Suprapubic skin (tissue), 4 donors: ENCODE measurements around the gene FNBP1. TPM values are rescaled to one million over a fixed set of nuclear protein-coding genes. Genes with fewer than 3 reads are reported as not detected.

Source experiments
- DNase-seq, 2 donors: peaks; one replicate each; pipeline ENCODE4 v3.0.0-alpha.2; 2019; ENCODE audit warnings: low spot score in 2 of 2
- H3K27ac ChIP-seq: fragments of 200-600 bp; sonication (generic); one replicate; pipeline ENCODE4 v1.5.1; 2019
- H3K27me3 ChIP-seq: fragments of 200-600 bp; sonication (generic); one replicate; pipeline ENCODE4 v1.5.1; 2019
- H3K36me3 ChIP-seq: fragments of 200-600 bp; sonication (generic); one replicate; pipeline ENCODE4 v1.5.1; 2019
- H3K4me1 ChIP-seq: fragments of 200-600 bp; sonication (generic); one replicate; pipeline ENCODE4 v1.5.1; 2019
- H3K4me3 ChIP-seq: fragments of 200-600 bp; sonication (generic); one replicate; pipeline ENCODE4 v1.5.1; 2019; ENCODE audit warnings: mild to moderate bottlenecking
- H3K9me3 ChIP-seq: fragments of 200-600 bp; sonication (generic); one replicate; pipeline ENCODE4 v1.5.1; 2019
- EP300 ChIP-seq: sonication (generic); formaldehyde crosslinking; IDR thresholded peaks from one replicate; pipeline ENCODE4 v1.6.1; 2017; ENCODE audit warnings: antibody characterized with exemption
- POLR2A ChIP-seq, 2 donors: fragments of 450-650 bp; IDR thresholded peaks; one replicate each; pipeline ENCODE4 v1.6.1; 2017; ENCODE audit warnings: antibody characterized with exemption in 2 of 2, mild to moderate bottlenecking in 2 of 2, moderate library complexity in 2 of 2
- POLR2AphosphoS5 ChIP-seq, 3 donors: sonication (generic); formaldehyde crosslinking; IDR thresholded peaks; one replicate each; pipeline ENCODE4 v1.6.1; 2017; ENCODE audit warnings: antibody characterized with exemption in 3 of 3
- WGBS: methylation state at CpG from one replicate; pipeline ENCODE4 v1.1.5; 2018; 5-methylcytosine and 5-hydroxymethylcytosine counted together
- total RNA-seq, 4 donors: library from RNA; depleted of rRNA; stranded (reverse); fragments of >200 nt; gene quantifications; one replicate each; pipeline ENCODE4 v1.1.0, GENCODE V29; 2016
- TF ChIP-seq, protein P1 (sequence below), 2 donors: fragments of 200-600 bp in 1 of 2; fragments of 450-650 bp in 1 of 2; sonication (generic) in 1 of 2; IDR thresholded peaks; one replicate each; pipeline ENCODE4 v1.5.1; 2016 to 2019; ENCODE audit warnings: antibody characterized with exemption in 2 of 2, mild to moderate bottlenecking in 1 of 2, moderate library complexity in 1 of 2

The FNBP1 gene
- total RNA-seq, 4 donors from 2014 or later: 23.7 to 50.5 (median 43.3) TPM

DNA sequence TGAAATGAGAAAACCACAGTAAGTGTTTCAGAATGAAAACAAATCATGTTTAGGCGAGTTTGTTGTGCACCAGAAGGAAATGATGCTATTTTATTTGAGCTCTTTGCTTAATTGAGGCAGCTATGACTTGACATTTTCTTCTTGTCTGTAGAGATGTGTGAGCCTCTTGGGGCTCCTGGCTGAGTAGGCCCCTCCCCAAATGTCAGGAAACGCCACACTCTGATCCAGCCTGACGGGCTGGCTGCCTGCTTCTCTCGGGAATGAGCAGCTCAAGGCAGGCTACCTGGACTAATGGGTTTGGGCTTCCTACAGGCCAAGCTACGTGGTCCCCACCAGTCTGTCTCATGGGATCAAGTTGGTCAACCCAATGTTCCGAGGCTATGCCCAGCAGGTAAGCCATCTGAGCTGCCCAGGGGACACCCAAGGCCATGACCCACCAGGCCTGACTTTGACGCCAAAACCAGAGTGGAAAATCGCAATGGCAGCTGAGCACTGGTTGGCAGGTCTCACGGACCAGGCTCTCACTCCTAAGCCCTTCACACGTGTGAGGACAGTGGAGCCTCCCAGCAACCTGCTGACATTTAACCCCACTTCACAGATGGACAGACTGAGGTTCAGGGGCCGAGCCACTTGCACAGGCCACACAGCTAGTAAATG is 177.9 kb downstream of the FNBP1 start:
- Histone ChIP-seq H3K4me3 (no peak overlapping the region), H3K27ac (no peak overlapping the region), H3K36me3 (peaks cover 79% of the 10 kb centered on the region), H3K9me3 (no peaks in the 10 kb centered on the region), H3K27me3 (no peaks in the 10 kb centered on the region), H3K4me1 (no peaks in the 10 kb centered on the region)
- DNase-seq: no peak
- no peak for TF ChIP-seq EP300
- WGBS: 33% methylated on average over 3 of the region's 11 CpGs

DNA sequence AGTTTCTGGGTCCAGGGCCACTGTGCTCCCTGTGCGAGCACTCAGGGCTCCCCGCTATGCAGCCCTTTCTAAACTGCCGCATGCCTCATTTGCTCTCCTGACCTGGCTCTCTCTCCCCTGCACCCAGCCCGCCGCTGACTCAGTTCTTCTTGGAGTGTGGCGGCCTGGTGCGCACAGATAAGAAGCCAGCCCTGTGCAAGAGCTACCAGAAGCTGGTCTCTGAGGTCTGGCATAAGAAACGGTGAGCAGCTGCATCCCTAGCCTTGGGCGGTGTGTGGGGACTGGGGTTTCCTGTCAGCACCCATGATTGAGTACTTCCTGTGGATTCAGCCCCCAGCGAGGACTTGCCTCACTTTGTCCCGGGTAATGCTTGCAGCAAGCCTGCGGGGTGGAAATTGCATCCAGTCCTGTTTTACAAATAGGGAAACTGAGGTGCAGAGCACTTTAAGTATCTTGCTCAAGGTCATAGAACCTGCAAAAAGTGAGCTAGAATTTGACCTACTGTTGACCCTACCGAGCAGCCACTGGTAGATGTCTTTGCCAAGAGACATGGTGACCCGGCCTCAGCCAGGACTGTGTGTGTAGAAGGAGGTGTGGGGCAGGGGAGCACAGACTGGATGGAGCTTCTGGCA is 179.8 kb downstream of the FNBP1 start:
- peaks cover 68% of the 10 kb centered on the region for H3K36me3 ChIP-seq
- H3K9me3 ChIP-seq: no peaks in the 10 kb centered on the region
- H3K4me3 ChIP-seq: no peak overlapping the region
- TF ChIP-seq POLR2A (IDR thresholded peaks at IDR 0.05) (no peak), EP300 (no peak), POLR2AphosphoS5 (IDR thresholded peaks at IDR 0.05) (no peak)
- TF ChIP-seq, protein P1, sequence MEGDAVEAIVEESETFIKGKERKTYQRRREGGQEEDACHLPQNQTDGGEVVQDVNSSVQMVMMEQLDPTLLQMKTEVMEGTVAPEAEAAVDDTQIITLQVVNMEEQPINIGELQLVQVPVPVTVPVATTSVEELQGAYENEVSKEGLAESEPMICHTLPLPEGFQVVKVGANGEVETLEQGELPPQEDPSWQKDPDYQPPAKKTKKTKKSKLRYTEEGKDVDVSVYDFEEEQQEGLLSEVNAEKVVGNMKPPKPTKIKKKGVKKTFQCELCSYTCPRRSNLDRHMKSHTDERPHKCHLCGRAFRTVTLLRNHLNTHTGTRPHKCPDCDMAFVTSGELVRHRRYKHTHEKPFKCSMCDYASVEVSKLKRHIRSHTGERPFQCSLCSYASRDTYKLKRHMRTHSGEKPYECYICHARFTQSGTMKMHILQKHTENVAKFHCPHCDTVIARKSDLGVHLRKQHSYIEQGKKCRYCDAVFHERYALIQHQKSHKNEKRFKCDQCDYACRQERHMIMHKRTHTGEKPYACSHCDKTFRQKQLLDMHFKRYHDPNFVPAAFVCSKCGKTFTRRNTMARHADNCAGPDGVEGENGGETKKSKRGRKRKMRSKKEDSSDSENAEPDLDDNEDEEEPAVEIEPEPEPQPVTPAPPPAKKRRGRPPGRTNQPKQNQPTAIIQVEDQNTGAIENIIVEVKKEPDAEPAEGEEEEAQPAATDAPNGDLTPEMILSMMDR (IDR thresholded peaks at IDR 0.05): no peak
- H3K27ac ChIP-seq: no peak overlapping the region
- no peaks in the 10 kb centered on the region for H3K27me3 ChIP-seq
- no peak for DNase-seq
- no peaks in the 10 kb centered on the region for H3K4me1 ChIP-seq
- 65% methylated on average over 14 of the region's 14 CpGs for WGBS

DNA sequence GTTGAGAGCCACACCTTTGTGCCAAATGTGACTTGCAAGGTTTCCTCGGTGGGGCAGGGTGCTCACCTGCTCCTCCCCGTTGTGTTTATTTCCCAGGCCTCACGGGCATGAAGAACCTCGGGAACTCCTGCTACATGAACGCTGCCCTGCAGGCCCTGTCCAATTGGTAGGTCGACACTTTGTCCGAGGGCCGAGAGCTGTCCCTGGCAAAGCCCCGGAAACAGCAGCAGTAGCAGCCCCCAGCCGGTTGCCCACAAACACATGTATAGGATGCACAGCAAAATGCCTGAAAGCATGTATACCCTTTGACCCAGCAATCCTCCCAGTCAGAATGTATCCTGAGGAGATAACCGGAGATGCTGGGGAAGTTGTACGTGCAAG is 181.6 kb downstream of the FNBP1 start:
- no peaks in the 10 kb centered on the region for H3K4me1 ChIP-seq
- DNase-seq: no peak
- 80% methylated on average over 10 of the region's 12 CpGs for WGBS
- no peaks in the 10 kb centered on the region for H3K9me3 ChIP-seq
- peaks cover 68% of the 10 kb centered on the region for H3K36me3 ChIP-seq
- H3K27ac ChIP-seq: no peak overlapping the region
- no peak for TF ChIP-seq POLR2AphosphoS5 (IDR thresholded peaks at IDR 0.05)
- no peak overlapping the region for H3K4me3 ChIP-seq
- no peaks in the 10 kb centered on the region for H3K27me3 ChIP-seq

DNA sequence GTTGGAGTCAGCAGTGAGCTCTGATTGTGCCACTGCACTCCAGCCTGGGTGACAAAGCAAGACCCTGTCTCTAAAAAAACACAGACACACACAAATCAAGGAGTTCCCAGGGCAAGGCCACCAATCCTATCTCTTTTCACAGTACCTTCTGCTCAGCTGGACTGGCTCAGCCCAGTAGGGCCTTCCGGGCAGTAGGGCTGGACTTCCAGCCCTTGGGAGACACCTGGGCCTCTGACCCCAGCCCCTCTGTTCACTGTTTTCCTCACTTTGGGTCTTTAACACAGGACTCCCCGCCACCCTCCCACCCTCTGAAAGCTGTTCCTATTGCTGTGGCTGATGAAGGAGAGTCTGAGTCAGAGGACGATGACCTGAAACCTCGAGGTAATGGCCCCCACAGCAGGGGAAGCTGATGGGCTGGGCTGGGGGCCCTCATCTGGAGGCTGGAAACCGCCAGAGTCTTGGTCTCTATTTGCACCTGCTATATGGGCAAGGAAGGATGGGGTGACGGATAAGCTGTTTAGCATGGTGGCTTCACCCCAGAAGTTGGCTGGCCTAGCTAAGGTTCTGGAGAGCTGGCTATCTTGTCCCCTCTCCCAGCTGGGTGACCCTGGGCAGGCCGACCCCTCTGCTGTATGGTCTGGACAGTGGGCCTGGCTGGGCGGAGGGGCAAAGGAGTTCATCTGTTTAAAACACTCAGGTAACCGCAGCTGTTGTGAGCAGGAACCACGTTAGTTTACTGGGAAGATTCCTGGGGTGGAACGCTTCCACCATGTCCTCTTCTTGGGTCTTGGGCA is 182.1 kb downstream of the FNBP1 start:
- TF ChIP-seq, protein P1 (IDR thresholded peaks at IDR 0.05): no peak
- TF ChIP-seq POLR2AphosphoS5 (IDR thresholded peaks at IDR 0.05) (no peak), POLR2A (IDR thresholded peaks at IDR 0.05) (no peak), EP300 (no peak)
- H3K27ac ChIP-seq: no peak overlapping the region
- peaks cover 68% of the 10 kb centered on the region for H3K36me3 ChIP-seq
- WGBS: 63% methylated on average over 8 of the region's 11 CpGs
- H3K4me3 ChIP-seq: no peak overlapping the region
- no peaks in the 10 kb centered on the region for H3K4me1 ChIP-seq
- H3K9me3 ChIP-seq: no peaks in the 10 kb centered on the region
- no peaks in the 10 kb centered on the region for H3K27me3 ChIP-seq
- DNase-seq: no peak

DNA sequence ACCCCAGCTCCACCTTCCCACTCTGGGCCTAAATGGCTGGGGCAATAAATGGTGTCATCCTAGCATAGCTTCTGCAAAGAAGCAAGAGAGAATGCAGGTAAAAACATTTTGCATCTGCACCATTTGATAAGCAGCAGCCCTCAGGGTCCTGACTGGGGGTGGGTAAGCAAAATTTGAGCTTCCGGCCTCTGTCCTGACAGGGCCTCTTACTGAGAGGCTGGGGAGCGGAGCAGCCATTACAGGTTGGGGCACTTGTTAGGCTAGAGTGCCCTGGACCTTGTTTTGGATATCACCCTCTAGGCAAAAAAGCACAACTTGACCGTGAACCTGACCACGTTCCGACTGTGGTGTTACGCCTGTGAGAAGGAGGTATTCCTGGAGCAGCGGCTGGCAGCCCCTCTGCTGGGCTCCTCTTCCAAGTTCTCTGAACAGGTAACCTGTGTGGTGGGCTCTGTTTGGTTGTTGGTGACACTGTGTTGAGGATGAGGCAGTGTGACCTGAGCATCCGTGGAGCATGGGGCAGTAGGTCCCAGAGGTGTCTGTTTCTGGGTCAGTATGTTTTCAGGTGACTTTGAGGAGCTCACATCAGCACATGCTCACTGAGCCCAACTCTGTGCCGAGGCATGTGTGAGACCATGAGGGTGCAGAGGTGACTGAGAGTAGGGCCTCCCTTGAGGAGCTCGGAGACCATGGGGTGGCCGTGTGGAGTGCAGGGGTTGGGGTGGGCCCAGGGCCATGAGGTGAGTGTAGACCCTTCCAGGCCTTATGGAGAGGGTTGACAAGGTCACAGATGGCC is 184.6 kb downstream of the FNBP1 start:
- Histone ChIP-seq H3K36me3 (peaks cover 77% of the 10 kb centered on the region), H3K4me1 (no peaks in the 10 kb centered on the region), H3K27me3 (no peaks in the 10 kb centered on the region), H3K9me3 (no peaks in the 10 kb centered on the region), H3K27ac (no peak overlapping the region), H3K4me3 (no peak overlapping the region)
- DNase-seq: no peak
- WGBS: 70% methylated on average over 4 of the region's 11 CpGs
- TF ChIP-seq POLR2A (IDR thresholded peaks at IDR 0.05): no peak
- TF ChIP-seq, protein P1 (IDR thresholded peaks at IDR 0.05): no peak
- no peak for TF ChIP-seq POLR2AphosphoS5 (IDR thresholded peaks at IDR 0.05)
- no peak for TF ChIP-seq EP300
